CD4-positive, alpha-beta T cell (primary cell): ENCODE results near the gene SELENON. TPM values are rescaled to one million over a fixed set of nuclear protein-coding genes. Genes with fewer than 3 reads are reported as not detected.

Source experiments
- ATAC-seq: fragments of 200-7000 bp; cut with Tn5 transposase; one replicate; pipeline ENCODE4 v1.10.0; 2022; ENCODE audit warnings: mild to moderate bottlenecking; ENCODE audit not compliant: poor library complexity
- CTCF ChIA-PET: fragments of 350-600 bp; sonication (Branson Sonifier 250); formaldehyde crosslinking; loops from one replicate; lab custom pipeline; 2021; ENCODE audit warnings: antibody characterized with exemption, inconsistent platforms; lab: Charles Lee
- POLR2A ChIA-PET: fragments of 350-600 bp; sonication (Branson Sonifier 250); formaldehyde crosslinking; loops from one replicate; lab custom pipeline; 2021; ENCODE audit warnings: antibody characterized with exemption, inconsistent platforms; lab: Charles Lee
- DNase-seq, 14 experiments: peaks; one replicate each; pipeline ENCODE4 v3.0.0-alpha.2; 2013 to 2020; ENCODE audit warnings: mixed read lengths in 2 of 14
- H3K27ac ChIP-seq, 2 donors: one replicate each; pipeline versions ENCODE4 v1.5.1 to v1.7.0; 2013; ENCODE audit warnings: low read length in 2 of 2, low read depth in 1 of 2, mild to moderate bottlenecking in 1 of 2
- H3K27me3 ChIP-seq, 2 experiments: 1 replicate in 1 of 2; 2 replicates in 1 of 2; pipeline versions ENCODE4 v1.6.1 to v1.7.0; 2013; ENCODE audit warnings: low read length in 2 of 2, control low read depth in 1 of 2, mild to moderate bottlenecking in 1 of 2, moderate library complexity in 1 of 2; ENCODE audit not compliant: insufficient read depth in 2 of 2, control insufficient read depth in 1 of 2
- H3K36me3 ChIP-seq: one replicate; pipeline ENCODE4 v1.6.1; 2013; ENCODE audit warnings: low read length, control low read depth; ENCODE audit not compliant: insufficient read depth
- H3K4me1 ChIP-seq: one replicate; pipeline ENCODE4 v1.6.1; 2013; ENCODE audit warnings: low read length, control low read depth; ENCODE audit not compliant: insufficient read depth
- H3K4me3 ChIP-seq: one replicate; pipeline ENCODE4 v1.5.1; 2013; ENCODE audit warnings: mild to moderate bottlenecking, low read length, moderate library complexity
- H3K9me3 ChIP-seq, 2 experiments: 1 replicate in 1 of 2; 2 replicates in 1 of 2; pipeline versions ENCODE4 v1.6.1 to v1.7.0; 2013; ENCODE audit warnings: low read length in 2 of 2, mild to moderate bottlenecking in 2 of 2, control low read depth in 1 of 2, moderate library complexity in 1 of 2; ENCODE audit not compliant: control insufficient read depth in 1 of 2, insufficient read depth in 1 of 2
- H3K27ac Mint-ChIP-seq: one replicate; pipeline ENCODE4 v1.8.0; 2020; ENCODE audit warnings: mixed read lengths
- H3K27me3 Mint-ChIP-seq: one replicate; pipeline ENCODE4 v1.8.0; 2021; ENCODE audit warnings: mixed read lengths
- H3K36me3 Mint-ChIP-seq: one replicate; pipeline ENCODE4 v1.8.0; 2021; ENCODE audit warnings: low read depth, mixed read lengths
- H3K4me1 Mint-ChIP-seq: one replicate; pipeline ENCODE4 v1.8.0; 2021; ENCODE audit warnings: low read depth, mixed read lengths
- H3K4me3 Mint-ChIP-seq: one replicate; pipeline ENCODE4 v1.8.0; 2020; ENCODE audit warnings: mild to moderate bottlenecking, mixed read lengths
- H3K9me3 Mint-ChIP-seq: one replicate; pipeline ENCODE4 v1.8.0; 2020; ENCODE audit warnings: mixed read lengths
- CTCF ChIP-seq: fragments of 200-600 bp; IDR thresholded peaks from one replicate; pipeline ENCODE4 v1.8.0; 2022; ENCODE audit warnings: antibody characterized with exemption, mild to moderate bottlenecking
- intact Hi-C, 2 experiments: fragments of 100-400 bp; cut with DNase I in 1 of 2; cut with micrococcal nuclease in 1 of 2; formaldehyde crosslinking; loops; one replicate each; pipeline versions ENCODE4 v1.15.1 to v1.9.0; 2023 to 2025; cut with DNase I, micrococcal nuclease
- total RNA-seq, 174 experiments: library from RNA in 2 of 174; stranded (reverse) in 2 of 174; gene quantifications; one replicate each; pipeline ENCODE4 v1.2.3 and lab custom pipeline; 2021 to 2026

SELENON gene
- total RNA-seq, 2 experiments from 2014 or later, result 25.3 to 25.7 TPM

- DNase-seq (no peak), ATAC-seq (no peak)
- Histone ChIP-seq H3K27ac (no peak overlapping the region), H3K36me3 (peaks cover 26% of the 10 kb centered on the region), H3K4me1 (peaks cover 30% of the 10 kb centered on the region), H3K27me3 (no peaks in the 10 kb centered on the region), H3K4me3 (no peak overlapping the region), H3K9me3 (no peaks in the 10 kb centered on the region)
- Mint-ChIP-seq H3K4me1 (peaks cover 8% of the 10 kb centered on the region), H3K36me3 (peaks cover 41% of the 10 kb centered on the region), H3K27ac (peak overlapping the region; percentile 49), H3K27me3 (no peaks in the 10 kb centered on the region), H3K4me3 (peak overlapping the region; percentile 30), H3K9me3 (no peaks in the 10 kb centered on the region)
- TF ChIP-seq CTCF, result no peak
- ChIA-PET CTCF (no interaction called here), POLR2A (no interaction called here)
- intact Hi-C loops, result loop anchor here (5.0 kb wide), 2 partner anchors 291 to 411 kb away; no protein-coding TSS in a partner anchor
Measured at GRCh38 chr1:25813071-25813733, 13.2 kb downstream of the SELENON start.

GRCh38 chr1:25813734-25814471, 13.9 kb downstream of the SELENON start:
- Mint-ChIP-seq H3K27me3 (no peaks in the 10 kb centered on the region), H3K4me3 (no peak overlapping the region), H3K27ac (no peak overlapping the region), H3K9me3 (no peaks in the 10 kb centered on the region), H3K4me1 (peaks cover 15% of the 10 kb centered on the region), H3K36me3 (peaks cover 38% of the 10 kb centered on the region)
- peaks cover 32% of the 10 kb centered on the region for H3K4me1 ChIP-seq
- intact Hi-C loops, result loop anchor here (5.0 kb wide), 2 partner anchors 292 to 412 kb away; no protein-coding TSS in a partner anchor
- no peak for TF ChIP-seq CTCF
- H3K9me3 ChIP-seq, result no peaks in the 10 kb centered on the region
- POLR2A ChIA-PET, result no interaction called here
- DNase-seq (peak in 1 of 14 experiments; percentile 26), ATAC-seq (no peak)
- H3K36me3 ChIP-seq, result peaks cover 19% of the 10 kb centered on the region
- no peak overlapping the region for H3K4me3 ChIP-seq
- no peak overlapping the region for H3K27ac ChIP-seq
- CTCF ChIA-PET, result no interaction called here
- H3K27me3 ChIP-seq, result no peaks in the 10 kb centered on the region

GRCh38 chr1:25814549-25815087, 14.6 kb downstream of the SELENON start:
- Histone ChIP-seq H3K4me3 (no peak overlapping the region), H3K27me3 (no peaks in the 10 kb centered on the region), H3K27ac (no peak overlapping the region), H3K36me3 (peaks cover 12% of the 10 kb centered on the region), H3K9me3 (no peaks in the 10 kb centered on the region), H3K4me1 (peaks cover 37% of the 10 kb centered on the region)
- Mint-ChIP-seq H3K36me3 (peaks cover 34% of the 10 kb centered on the region), H3K27me3 (no peaks in the 10 kb centered on the region), H3K4me3 (no peak overlapping the region), H3K27ac (peak overlapping the region; percentile 63), H3K9me3 (no peaks in the 10 kb centered on the region), H3K4me1 (peaks cover 22% of the 10 kb centered on the region)
- CTCF ChIA-PET, result no interaction called here
- no peak for DNase-seq
- intact Hi-C loops, result loop anchor here (5.0 kb wide), 3 partner anchors 292 to 567 kb away; partner anchors contain the start of gene RSRP1 (in 1 of the 2)
- no peak for TF ChIP-seq CTCF
- no peak for ATAC-seq
- POLR2A ChIA-PET, result no interaction called here
